Osteocyte (in vitro differentiated cells): ENCODE measurements around the gene UTP25. TPM values are rescaled to one million over a fixed set of nuclear protein-coding genes. Genes with fewer than 3 reads are reported as not detected.

Experiments used
- DNase-seq: peaks from one replicate; pipeline ENCODE4 v3.0.0; 2021; ENCODE audit warnings: mixed read lengths; ENCODE audit not compliant: unreplicated experiment; ENCODE audit errors: extremely low spot score
- H3K27ac Mint-ChIP-seq: one replicate; pipeline ENCODE4 v1.8.0; 2021; ENCODE audit warnings: mild to moderate bottlenecking, mixed read lengths; ENCODE audit not compliant: unreplicated experiment
- H3K27me3 Mint-ChIP-seq: one replicate; pipeline ENCODE4 v1.8.0; 2021; ENCODE audit warnings: mixed read lengths; ENCODE audit not compliant: unreplicated experiment
- H3K36me3 Mint-ChIP-seq: one replicate; pipeline ENCODE4 v1.8.0; 2021; ENCODE audit warnings: mixed read lengths; ENCODE audit not compliant: unreplicated experiment
- H3K4me1 Mint-ChIP-seq: one replicate; pipeline ENCODE4 v1.8.0; 2021; ENCODE audit warnings: mixed read lengths; ENCODE audit not compliant: unreplicated experiment
- H3K4me3 Mint-ChIP-seq: one replicate; pipeline ENCODE4 v1.8.0; 2021; ENCODE audit warnings: mild to moderate bottlenecking, moderate library complexity, mixed read lengths; ENCODE audit not compliant: unreplicated experiment
- H3K9me3 Mint-ChIP-seq: one replicate; pipeline ENCODE4 v1.8.0; 2021; ENCODE audit warnings: mixed read lengths; ENCODE audit not compliant: unreplicated experiment
- total RNA-seq: library from RNA; stranded (reverse); gene quantifications from 2 replicates; pipeline ENCODE4 v1.2.1, GENCODE V29; 2021
- TF ChIP-seq, protein P1 (sequence below): fragments of 200-600 bp; sonication (generic); IDR thresholded peaks from 2 replicates; pipeline ENCODE4 v1.5.0; 2021; ENCODE audit warnings: antibody characterized with exemption, mild to moderate bottlenecking, moderate library complexity

Gene UTP25
- total RNA-seq, 1 donor from 2014 or later, result 7.3 TPM

GRCh38 chr1:209813902-209814301 lies 13.9 kb upstream of the UTP25 start:
- TF ChIP-seq, protein P1, sequence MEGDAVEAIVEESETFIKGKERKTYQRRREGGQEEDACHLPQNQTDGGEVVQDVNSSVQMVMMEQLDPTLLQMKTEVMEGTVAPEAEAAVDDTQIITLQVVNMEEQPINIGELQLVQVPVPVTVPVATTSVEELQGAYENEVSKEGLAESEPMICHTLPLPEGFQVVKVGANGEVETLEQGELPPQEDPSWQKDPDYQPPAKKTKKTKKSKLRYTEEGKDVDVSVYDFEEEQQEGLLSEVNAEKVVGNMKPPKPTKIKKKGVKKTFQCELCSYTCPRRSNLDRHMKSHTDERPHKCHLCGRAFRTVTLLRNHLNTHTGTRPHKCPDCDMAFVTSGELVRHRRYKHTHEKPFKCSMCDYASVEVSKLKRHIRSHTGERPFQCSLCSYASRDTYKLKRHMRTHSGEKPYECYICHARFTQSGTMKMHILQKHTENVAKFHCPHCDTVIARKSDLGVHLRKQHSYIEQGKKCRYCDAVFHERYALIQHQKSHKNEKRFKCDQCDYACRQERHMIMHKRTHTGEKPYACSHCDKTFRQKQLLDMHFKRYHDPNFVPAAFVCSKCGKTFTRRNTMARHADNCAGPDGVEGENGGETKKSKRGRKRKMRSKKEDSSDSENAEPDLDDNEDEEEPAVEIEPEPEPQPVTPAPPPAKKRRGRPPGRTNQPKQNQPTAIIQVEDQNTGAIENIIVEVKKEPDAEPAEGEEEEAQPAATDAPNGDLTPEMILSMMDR, result no peak
- Mint-ChIP-seq H3K9me3 (no peaks in the 10 kb centered on the region), H3K4me1 (no peaks in the 10 kb centered on the region), H3K27ac (no peak overlapping the region), H3K27me3 (peaks cover 27% of the 10 kb centered on the region), H3K36me3 (no peaks in the 10 kb centered on the region), H3K4me3 (no peak overlapping the region)
- no peak for DNase-seq

GRCh38 chr1:209815490-209815889 lies 12.3 kb upstream of the UTP25 start:
- TF ChIP-seq, protein P1, result no peak
- no peak overlapping the region for H3K27ac Mint-ChIP-seq
- H3K4me3 Mint-ChIP-seq, result no peak overlapping the region
- no peak for DNase-seq
- H3K36me3 Mint-ChIP-seq, result no peaks in the 10 kb centered on the region
- no peaks in the 10 kb centered on the region for H3K4me1 Mint-ChIP-seq
- H3K27me3 Mint-ChIP-seq, result peaks cover 33% of the 10 kb centered on the region
- H3K9me3 Mint-ChIP-seq, result no peaks in the 10 kb centered on the region

GRCh38 chr1:209815931-209816341 lies 11.8 kb upstream of the UTP25 start:
- Mint-ChIP-seq H3K4me1 (no peaks in the 10 kb centered on the region), H3K9me3 (no peaks in the 10 kb centered on the region), H3K27me3 (peaks cover 37% of the 10 kb centered on the region), H3K4me3 (no peak overlapping the region), H3K27ac (no peak overlapping the region), H3K36me3 (no peaks in the 10 kb centered on the region)
- DNase-seq, result no peak
- TF ChIP-seq, protein P1, result no peak

GRCh38 chr1:209816923-209817322 lies 10.8 kb upstream of the UTP25 start:
- DNase-seq, result no peak
- TF ChIP-seq, protein P1, result no peak
- peaks cover 42% of the 10 kb centered on the region for H3K27me3 Mint-ChIP-seq
- H3K9me3 Mint-ChIP-seq, result no peaks in the 10 kb centered on the region
- no peak overlapping the region for H3K4me3 Mint-ChIP-seq
- H3K4me1 Mint-ChIP-seq, result no peaks in the 10 kb centered on the region
- H3K36me3 Mint-ChIP-seq, result no peaks in the 10 kb centered on the region
- no peak overlapping the region for H3K27ac Mint-ChIP-seq

DNA sequence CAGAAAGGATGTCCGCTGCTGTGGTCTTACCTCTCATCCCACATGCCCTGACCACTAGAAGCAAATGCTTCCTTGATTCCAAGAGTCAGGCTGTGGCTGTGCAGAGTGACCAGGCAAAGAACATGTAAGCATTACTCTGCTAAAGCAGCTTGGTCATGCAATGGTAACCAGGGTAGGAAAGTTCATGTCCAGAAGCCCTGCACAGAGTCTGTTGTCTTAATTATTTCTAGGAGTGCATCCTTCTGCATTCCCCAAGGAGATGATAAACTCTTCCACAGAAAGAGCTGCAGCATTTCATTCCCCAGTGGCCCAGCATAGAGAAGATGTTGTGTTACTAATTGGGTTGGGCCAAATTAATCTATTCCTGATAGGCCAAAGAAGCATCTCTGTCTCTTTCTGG lies 10.1 kb upstream of the UTP25 start:
- Mint-ChIP-seq H3K4me1 (peaks cover 2% of the 10 kb centered on the region), H3K36me3 (no peaks in the 10 kb centered on the region), H3K27ac (no peak overlapping the region), H3K4me3 (no peak overlapping the region), H3K27me3 (peaks cover 44% of the 10 kb centered on the region), H3K9me3 (no peaks in the 10 kb centered on the region)
- TF ChIP-seq, protein P1, result no peak
- DNase-seq, result no peak
